AG04449 (cell line): ENCODE results near the gene CRTAC1.

Experiments
- CTCF ChIA-PET: fragments of 350-600 bp; formaldehyde crosslinking; extraction: SDS; loops from one replicate; lab custom pipeline; 2021; ENCODE audit warnings: antibody characterized with exemption; lab: Yijun Ruan, JAX
- POLR2A ChIA-PET: fragments of 400-600, 350-600 bp; formaldehyde crosslinking; extraction: SDS; loops from one replicate; lab custom pipeline; 2020; ENCODE audit warnings: antibody characterized with exemption, inconsistent platforms; lab: Yijun Ruan, JAX
- DNase-seq: peaks from one replicate; pipeline ENCODE4 v3.0.0-alpha.2; 2010; ENCODE audit warnings: low read depth, low spot score
- H3K4me3 ChIP-seq: 2 replicates; pipeline ENCODE4 v1.5.1; 2011; ENCODE audit warnings: low read depth, mild to moderate bottlenecking, control low read depth, low read length
- TF ChIP-seq, protein P1 (sequence below): IDR thresholded peaks from one replicate; pipeline ENCODE4 v1.5.1; 2011; ENCODE audit warnings: mild to moderate bottlenecking, moderate library complexity, low read length, control low read depth, inconsistent platforms; ENCODE audit not compliant: insufficient read depth; ENCODE audit errors: missing control alignments

Gene CRTAC1

DNA sequence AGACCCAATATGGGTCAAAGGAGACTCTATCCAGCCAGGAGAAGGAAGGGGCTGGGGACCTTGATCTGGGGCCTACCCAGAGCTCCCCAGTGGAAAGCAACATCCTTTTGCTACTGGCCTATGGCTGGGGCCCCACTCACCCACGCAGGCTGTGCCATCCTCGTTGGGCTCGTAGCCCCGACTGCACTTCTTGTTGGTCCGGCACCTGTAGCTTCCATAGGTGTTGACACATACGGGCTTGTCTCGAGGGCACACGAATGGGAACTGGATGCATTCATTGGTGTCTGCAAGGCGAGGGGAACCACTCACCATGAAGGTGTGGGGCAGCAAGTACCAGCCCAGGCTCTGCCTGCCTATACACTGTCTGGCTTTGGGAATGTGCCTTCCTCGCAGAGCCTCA lies 150.3 kb downstream of the CRTAC1 start:
- DNase-seq = no peak
- H3K4me3 ChIP-seq = no peak overlapping the region
- ChIA-PET POLR2A (no interaction called here), CTCF (interaction anchor here (1.0 to 2.7 kb wide), 3 partner anchors 10 to 117 kb away, joined by 4 to 8 read pairs (median 7); no protein-coding TSS in a partner anchor)
- TF ChIP-seq, protein P1, sequence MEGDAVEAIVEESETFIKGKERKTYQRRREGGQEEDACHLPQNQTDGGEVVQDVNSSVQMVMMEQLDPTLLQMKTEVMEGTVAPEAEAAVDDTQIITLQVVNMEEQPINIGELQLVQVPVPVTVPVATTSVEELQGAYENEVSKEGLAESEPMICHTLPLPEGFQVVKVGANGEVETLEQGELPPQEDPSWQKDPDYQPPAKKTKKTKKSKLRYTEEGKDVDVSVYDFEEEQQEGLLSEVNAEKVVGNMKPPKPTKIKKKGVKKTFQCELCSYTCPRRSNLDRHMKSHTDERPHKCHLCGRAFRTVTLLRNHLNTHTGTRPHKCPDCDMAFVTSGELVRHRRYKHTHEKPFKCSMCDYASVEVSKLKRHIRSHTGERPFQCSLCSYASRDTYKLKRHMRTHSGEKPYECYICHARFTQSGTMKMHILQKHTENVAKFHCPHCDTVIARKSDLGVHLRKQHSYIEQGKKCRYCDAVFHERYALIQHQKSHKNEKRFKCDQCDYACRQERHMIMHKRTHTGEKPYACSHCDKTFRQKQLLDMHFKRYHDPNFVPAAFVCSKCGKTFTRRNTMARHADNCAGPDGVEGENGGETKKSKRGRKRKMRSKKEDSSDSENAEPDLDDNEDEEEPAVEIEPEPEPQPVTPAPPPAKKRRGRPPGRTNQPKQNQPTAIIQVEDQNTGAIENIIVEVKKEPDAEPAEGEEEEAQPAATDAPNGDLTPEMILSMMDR = no peak

DNA sequence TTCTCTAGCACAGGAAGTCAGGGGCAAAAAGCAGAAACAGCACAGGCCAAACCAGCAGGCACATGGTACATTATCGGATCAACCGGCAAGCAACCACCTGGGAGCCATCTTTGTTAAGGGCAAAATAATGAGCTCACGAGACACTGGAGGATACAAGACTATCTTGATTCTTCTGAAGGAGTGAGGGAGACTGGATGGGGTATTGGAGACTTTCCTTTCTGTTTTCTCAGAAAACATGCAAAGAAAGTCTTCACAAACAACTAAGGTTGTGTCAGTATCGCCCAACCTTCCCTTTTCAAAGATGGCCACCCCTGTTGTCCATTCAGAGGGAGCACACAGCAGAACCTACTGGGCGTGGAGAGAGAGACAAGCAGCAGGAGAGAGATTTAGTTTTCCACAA lies 151.2 kb downstream of the CRTAC1 start:
- TF ChIP-seq, protein P1 = no peak
- ChIA-PET POLR2A (no interaction called here), CTCF (no interaction called here)
- no peak for DNase-seq
- no peak overlapping the region for H3K4me3 ChIP-seq

DNA sequence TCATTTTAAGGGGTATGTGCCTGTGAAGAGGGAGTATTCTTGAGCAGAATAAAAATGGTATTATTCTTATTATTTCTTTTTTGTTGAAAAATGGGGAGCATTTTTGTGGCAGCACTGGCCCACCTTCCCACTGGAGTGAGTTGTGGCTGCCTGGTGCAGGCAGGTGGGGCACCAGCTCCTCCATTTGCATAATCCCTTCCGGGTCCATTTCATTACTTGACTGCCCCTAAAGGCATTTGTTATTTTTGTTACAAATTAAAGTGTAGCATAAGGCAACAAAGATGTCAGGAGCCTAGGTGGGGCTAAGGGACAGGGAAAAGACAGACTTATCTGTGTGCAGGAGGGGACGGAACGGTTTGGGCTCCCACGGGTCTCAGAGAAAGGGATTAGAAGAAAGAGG lies 154.0 kb downstream of the CRTAC1 start:
- H3K4me3 ChIP-seq = no peak overlapping the region
- POLR2A ChIA-PET = no interaction called here
- CTCF ChIA-PET = interaction anchor here (11.6 kb wide), 1 partner anchor 82 kb away, joined by 176 read pairs; no protein-coding TSS in a partner anchor
- DNase-seq = no peak
- TF ChIP-seq, protein P1 = no peak

DNA sequence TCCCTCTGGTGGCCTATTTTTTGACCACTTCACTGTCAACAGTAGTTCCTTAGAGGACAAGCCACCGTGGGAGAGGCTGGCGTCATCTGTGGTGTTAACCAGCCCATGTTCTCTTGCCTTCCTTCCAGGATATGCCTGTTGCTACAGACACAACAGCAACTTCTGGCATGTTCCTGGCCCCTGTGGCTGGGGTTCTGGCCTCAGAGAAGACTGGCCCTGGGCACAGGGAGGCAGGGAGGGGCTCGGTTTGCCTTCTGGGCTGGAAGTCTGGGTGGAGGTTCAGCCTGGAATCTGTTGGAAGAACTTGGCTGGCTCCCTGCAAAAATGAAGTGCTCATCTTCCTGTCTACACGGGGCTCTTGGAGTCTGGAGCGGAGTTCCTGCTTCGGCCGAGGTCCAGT lies 155.0 kb downstream of the CRTAC1 start:
- CTCF ChIA-PET = interaction anchor here (11.6 kb wide), 1 partner anchor 81 kb away, joined by 176 read pairs; no protein-coding TSS in a partner anchor
- TF ChIP-seq, protein P1 = no peak
- H3K4me3 ChIP-seq = no peak overlapping the region
- no peak for DNase-seq
- POLR2A ChIA-PET = no interaction called here

DNA sequence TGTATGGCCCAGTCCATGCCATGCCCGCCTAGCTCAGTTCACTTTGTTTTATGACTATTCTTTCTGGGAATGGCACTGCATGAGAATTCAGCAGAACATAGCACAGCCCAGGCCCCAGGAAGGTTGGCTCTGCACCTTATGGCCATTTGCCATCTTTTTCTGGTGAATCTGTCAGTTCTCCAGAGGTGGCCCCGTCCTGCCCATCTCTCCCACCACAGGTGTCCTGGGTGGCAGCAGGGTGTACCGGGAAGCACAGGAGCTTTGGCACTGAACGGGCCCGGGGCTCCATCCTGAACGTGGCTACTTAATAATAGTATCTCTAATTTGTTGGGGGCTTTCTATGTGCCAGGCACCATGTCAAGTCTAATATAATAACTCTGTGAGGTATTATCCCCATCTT lies 156.1 kb downstream of the CRTAC1 start:
- CTCF ChIA-PET = interaction anchor here (11.6 kb wide), 1 partner anchor 80 kb away, joined by 176 read pairs; no protein-coding TSS in a partner anchor
- POLR2A ChIA-PET = no interaction called here

DNA sequence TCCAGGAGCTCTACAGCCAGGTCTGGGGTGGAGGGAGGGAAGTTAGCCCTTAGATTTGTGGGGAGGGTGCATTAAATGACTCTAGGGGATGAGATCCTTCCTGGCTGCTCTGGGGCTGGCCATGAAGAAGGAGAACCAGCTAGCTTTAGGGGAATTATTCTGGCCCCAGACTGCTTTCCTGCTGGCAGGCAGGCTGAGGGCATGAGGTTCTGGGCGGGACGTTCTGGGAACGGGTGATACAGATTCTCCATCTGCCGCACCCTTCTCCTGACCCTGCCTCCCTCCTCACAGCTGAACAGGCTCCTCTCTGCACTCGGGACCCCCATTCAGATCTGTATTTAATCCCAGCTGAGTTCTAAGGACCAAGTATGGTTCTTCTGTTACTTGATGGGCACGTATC lies 156.9 kb downstream of the CRTAC1 start:
- ChIA-PET CTCF (interaction anchor here (11.6 kb wide), 1 partner anchor 80 kb away, joined by 176 read pairs; no protein-coding TSS in a partner anchor), POLR2A (no interaction called here)
- no peak overlapping the region for H3K4me3 ChIP-seq
- TF ChIP-seq, protein P1 = no peak
- DNase-seq = no peak

More for the DNA sequence above, 156.1 kb downstream of the CRTAC1 start:
- TF ChIP-seq, protein P1 = no peak
- DNase-seq = no peak
- H3K4me3 ChIP-seq = no peak overlapping the region
